C1 segment of cervical spinal cord (tissue), 14 donors: ENCODE data around the gene TRMT1.
"Not testable (repeated sequence)": the region's sequence is repeated elsewhere in the genome, so short reads cannot be mapped to it uniquely, and the experiment has no call there.

Experiments
- DNase-seq, 14 donors: peaks; one replicate each; lab custom pipeline; 2025; lab: John Stamatoyannopoulos, UW

The TRMT1 gene

DNA sequence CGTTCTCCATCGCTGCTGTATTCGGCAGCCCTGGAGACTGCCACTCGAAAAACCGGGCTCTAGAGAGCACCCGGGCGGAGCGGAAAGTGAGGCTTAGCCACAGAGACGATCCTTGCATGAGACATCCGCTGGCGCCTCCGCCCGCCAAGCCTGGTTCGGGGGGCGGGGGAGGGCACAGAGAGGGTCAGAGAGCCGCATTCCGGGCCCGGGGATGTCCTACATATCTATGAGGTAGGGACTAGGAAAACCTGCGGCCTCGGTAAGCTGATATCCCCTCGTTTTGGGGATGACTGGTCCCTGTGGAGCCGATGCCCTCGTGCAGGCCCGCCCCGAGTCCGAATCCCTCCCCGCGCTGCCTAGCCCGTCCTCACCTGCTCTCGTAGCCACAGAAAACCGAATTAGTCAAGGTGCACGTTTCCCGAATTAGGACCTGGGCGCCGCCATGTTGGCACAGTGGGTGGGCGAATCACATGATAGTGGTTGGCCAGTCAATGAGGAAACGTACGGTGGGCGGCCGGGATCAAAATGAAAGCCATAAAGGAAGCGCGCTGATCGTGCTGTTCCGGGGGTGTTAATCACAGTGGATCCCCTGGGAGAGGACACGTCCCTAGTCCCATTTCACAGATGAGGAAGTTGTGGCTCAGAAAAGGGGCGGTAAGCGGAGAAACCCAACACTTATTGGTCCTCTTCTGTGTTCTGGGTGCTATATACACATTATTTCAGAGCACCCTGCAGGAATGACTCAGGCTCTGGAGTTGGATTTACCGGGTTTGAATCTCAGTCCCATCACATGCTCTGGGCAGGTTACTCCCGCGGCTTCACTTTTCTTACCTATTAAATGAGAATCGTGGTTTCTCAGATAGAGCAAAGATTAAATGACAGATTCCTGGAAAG, at the start of gene TRMT1:
Gene TRMT1, minus strand, starts transcription at position 459 of the 894 bp plus-strand sequence. Its CDS starts 341 bp downstream, at position 118.
- peak; percentile 35 to 89 (median 84) for DNase-seq

DNA sequence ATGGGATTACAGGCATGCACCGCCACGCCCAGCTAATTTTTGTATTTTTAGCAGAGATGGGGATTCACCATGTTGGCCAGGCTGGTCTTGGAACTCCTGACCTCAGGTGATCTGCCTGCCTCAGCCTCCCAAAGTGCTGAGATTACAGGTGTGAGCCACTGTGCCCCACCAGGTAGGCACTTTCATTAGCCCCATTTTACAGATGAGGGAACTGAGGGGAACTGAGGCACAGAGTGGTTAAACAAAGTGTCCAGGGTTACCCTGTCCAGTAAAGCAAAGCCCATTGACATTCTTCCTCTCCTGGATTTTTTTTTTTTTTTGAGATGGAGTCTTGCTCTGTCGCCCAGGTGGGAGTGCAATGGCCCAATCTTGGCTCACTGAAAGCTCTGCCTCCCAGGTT, 49.6 kb upstream of the TRMT1 start:
- not testable (repeated sequence) for DNase-seq

DNA sequence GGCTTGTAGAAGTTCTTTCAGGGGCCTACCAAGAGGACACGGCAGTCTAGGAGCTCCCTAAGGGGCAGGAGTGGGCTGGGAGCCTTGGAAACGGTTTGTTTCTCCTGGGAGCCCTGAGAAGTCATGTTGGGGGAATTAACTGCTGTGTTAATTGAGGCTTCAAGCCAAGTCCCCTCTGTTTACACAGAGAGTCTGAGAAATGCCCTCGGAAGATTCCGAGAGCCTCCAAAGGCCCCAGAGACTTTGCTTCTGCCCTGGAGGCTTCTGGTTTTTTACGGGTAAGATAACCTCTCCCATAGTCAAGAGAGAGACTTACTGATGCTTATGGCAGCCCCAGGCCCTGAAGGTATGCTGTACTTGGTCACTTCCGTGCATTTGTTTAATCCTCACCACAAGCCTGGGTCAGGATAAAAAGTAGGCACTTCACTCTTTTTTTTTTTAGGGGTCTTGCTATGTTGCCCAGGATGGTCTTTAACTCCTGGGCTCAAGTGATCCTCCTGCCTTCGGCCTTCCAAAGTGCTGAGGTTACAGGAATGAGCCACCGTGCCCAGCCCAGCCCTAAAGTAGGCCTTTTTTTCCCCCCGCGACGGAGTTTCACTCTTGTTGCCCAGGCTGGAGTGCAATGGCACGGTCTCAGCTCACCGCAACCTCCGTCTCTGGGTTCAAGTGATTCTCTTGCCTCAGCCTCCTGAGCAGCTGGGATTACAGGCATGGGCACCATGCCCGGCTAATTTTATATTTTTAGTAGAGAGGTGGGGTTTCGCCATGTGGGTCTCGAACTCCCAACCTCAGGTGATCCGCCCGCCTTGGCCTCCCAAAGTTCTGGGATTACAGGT, 48.8 kb upstream of the TRMT1 start:
- DNase-seq, result no peak

DNA sequence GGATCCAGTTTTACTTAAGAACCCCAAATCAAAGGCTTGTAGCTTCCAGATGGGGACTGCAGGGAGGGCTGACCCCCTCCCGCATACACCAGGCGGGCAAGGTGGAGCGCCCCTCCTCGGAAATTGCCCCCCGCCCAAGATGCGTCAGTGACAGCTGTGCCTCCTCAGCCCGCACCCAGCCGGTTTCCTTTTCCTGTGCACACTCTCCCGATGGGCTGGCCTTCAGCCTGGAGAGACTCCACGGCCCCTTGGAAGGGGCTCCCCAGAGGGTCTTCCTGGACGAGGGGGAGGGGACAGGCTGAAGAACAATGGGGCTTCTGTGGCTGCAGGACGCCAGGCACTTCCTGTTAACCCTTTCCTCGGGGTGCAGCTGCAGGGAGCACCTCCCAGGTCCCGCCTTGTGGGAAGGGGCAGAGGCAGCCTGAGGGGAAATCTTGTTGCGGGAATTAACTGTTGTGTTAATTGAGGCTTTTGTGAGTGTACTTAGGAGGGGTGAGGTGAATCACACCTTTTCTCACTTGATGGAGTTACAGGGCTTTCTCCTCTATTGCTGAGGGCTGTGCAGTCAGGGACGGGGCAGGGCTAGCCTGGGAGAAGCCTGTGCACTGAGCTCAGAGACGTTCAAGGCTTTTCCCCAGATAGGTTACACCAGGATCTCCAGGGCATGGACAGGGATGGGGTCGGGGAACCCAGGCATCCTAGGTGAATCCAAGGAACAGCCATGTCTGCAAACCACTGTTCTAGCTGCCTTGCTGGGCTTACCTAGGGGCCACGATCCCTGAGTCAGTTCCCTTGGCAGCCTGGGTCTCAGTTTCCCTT, 48.0 kb upstream of the TRMT1 start:
- peak in 5 of 14 donors; percentile 37 to 71 (median 48) for DNase-seq

DNA sequence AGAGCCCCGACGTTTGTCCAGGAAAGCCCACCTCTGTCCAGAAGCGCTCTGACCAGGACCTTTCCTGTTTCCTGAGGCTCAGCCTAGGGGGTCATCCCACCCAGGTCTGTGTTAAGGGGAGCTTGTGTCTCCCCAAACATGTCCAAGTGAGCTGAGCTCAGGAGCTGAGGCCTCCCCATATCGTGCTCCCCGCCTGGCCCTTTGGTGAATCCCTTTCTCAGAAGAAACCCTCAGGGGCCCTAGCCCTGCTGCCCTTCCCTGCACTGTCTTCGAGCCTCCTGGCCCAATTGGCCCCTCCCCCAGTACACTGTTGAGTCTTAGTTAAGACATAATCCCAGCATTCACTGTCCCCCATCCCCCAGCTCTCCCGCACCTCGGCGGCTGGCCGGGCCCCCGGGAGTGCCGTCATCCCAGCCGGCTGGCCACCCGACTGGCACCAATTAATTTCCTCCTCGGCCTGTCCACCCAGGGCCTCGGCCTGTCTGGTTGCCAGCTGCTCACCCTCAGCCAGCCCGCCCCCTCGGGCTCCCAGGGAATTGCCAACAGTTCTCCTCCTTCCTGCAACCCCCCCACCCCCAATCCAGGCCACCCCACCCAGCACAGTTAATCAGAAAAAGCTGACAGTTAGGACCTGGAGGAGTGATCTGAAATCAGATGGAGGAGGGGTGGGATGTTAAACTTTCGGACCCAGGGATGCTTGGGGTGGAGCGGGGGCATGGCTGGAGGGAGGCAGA, 47.2 kb upstream of the TRMT1 start:
- peak in 8 of 14 donors; percentile 36 to 85 (median 62) for DNase-seq

DNA sequence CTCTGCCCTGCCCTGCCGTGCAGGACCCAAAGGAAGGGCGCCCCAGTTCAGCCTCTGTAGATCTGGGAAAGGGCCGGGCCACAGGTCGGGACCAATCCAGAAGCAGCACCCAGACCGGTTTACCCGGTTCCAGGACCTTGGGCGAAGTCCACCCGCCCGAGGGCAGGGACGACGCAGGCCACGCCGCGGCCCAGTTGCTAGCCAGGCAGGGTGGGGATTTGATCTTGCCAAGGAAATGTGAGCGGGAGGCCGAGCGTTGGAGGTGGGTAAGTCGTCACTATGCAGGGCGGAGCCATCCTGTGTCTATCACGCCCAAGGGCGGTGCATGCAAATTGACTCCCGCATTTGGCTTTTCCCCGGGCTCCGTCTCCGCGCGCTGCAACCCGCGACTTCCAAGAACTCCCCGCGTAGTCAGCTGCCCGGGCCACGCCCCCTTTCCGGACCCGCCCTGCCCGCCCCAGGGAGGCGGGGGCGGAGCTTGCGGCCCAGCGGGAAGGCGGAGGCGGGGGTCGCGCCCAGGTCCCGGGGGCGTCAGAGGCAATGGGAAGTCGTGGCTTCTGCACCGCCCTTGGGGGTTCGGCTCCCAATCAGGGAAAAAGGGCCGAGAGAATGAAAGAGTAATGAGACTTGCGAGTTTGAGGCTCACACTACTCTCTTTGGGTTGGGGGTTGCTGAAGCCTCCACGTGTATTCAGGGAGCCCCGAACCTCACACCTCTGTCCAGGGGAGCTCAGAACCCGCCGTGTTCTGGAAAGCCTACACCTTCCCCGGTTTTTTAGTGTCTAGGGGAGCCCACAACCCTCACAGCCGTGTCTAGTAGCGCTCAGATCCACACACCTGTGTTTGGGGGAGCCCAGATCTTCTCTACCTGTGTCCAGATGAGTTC, 46.4 kb upstream of the TRMT1 start:
- peak in 12 of 14 donors; percentile 32 to 96 (median 82) for DNase-seq

DNA sequence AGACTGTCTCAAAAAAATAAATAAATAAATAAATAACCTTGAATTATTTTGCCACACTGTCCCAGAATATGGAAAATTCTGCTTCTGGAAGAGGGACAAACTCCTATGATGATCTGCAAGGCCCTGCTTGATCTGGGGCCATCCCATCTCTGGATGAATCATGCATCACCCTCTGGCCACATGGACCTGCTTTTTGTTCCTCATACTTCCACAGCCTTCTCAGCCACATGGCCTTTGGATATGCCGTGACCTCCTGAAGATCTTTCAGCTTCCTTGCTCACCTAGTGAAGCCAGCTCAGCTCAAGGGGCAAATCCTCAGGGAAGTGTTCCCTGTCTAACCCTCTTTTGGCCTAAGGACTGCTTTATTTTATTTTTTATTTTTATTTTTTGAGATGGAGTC, 44.0 kb upstream of the TRMT1 start:
- DNase-seq, result no peak

DNA sequence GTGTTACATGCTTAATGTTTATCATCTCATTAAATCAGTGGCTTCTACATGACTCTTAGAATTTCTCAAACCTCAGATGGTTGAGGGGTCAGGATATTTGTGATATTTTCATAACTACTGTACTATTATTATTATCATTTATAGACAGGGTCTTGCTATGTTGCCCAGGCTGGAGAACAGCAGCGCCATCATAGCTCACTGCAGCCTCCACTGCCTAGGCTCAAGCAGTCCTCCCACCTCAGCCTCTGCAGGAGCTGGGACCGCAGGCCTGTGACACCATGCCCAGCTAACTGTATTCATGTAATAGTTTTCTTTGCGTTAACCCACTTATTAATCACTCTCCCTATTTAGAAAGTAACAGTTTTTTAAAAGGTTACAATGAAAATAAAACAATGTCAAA, 43.2 kb upstream of the TRMT1 start:
- DNase-seq, result no peak

DNA sequence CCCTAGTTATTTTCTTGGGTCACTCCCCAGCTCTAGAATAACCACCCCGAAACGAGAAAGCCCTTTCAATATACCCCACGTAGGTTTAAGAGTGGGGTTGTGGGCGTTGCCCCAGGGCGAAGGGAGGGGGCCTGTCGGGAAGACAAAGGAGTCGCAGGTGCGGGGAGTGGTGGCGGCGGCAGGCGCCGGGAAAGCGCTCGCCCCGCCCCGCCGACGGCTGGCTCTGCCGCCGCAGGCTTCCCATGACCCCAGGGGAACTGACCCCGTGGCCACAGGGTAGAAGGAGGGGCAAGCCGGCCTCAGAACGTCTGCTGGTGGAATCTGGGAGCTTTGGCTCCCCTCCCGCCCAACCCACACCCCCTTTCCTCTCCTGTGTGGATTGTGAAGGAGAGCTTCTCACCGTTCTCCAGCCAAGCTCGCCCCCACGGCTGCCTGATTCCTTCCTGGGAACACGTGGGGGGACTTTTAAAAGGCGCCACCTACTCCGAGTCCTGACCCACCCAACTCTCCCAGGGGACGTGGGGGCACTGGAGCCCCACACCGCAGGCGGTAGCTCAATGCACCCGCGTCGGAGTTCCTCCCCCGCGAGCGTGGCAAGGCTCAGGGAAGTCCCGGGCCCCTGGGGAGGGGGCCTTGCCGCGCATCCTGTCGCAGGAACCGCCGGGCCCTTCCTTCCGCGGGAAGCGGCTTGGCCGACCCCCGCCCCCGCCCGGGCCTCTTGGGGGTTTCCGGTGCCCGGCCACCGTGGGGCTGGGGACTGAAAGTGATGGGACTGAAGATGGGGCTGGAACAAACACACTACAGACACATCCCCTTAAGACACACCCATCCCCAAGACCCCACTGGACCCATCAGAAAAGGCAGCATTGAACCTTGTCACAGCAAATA, 39.2 kb upstream of the TRMT1 start:
- peak in 5 of 14 donors; percentile 27 to 61 (median 33) for DNase-seq

DNA sequence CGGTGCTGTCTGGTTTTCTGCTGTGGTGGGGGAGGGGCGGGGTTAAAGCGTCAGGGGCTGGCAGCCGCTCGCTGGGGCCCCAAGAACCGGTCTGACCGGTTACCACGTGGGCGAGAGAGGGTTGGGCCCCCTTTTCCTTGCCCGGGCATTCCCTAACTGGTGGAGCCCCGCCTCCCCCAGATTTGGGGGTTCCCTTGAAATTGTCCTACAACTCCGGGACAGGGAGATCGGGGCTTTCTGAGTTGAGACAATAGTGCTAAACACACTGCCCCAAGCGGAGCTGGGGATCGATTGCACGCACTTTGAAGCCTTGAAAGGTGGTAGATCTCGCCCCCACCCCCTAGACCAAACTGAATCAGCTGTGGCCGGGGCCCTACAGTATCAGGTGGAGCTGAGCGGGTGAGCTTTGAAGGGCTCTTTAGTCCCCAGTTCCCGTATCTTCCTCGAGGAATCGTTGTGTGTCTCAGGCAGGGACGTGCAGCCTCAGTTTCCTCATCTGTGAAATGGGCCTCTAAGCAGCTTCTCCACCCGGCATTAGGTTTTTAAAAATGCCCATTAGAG, 38.5 kb upstream of the TRMT1 start:
- DNase-seq, result peak in 4 of 14 donors; percentile 23 to 54 (median 31)

DNA sequence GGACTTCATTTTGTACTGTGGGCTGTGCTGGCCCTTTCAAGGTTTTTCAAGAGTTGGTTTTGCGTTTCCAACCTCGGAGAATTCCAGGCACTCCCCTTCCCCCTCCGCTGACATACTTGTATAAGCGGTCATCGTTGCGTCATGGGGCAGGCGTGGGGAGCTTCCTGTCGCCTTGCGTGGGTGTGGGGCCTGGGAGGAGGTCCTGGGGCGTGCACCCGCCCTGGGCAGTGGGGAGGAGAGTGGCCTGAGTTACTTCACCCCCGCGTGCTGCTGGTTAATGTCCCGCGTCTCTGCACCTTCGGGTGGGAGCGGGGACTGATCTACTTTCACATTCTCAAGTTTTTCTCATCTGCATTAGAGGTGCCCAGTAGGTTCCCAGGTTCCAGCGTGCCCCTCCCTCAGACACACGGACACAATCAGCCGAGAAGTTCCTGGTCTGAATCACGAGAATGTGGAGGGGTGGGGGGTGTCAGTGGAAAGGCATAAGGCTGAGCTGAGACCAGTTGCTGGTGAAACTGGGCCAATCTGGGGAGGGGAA, 37.8 kb upstream of the TRMT1 start:
- peak in 9 of 14 donors; percentile 4 to 69 (median 36) for DNase-seq

DNA sequence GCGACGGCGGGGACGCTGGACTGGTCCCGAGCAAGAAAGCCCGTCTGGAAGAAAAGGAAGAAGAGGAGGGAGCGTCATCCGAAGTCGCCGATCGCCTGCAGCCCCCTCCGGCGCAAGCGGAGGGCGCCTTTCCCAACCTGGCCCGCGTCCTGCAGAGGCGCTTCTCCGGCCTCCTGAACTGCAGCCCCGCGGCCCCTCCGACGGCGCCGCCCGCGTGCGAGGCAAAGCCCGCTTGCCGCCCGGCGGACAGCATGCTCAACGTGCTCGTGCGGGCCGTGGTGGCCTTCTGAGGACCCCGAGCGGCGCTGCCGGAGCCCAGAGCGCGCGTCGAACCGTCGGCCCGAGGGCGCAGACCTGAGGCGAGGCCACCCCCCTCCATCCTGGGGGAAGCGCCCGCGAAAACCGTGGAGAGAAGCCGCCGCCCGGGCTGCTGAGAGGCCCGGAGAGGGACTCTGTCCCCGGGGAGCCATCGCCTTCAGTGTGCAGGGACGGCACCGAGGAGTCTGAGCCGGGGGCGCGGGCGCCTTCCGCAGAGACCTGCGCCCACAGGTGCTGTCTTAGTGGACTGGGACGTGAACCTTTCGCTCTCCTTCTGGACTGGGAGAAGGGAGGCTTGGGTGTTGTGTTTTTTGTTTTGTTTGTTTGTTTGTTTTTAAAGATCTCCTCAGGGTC, 37.2 kb upstream of the TRMT1 start:
- peak in 1 of 14 donors; percentile 27 for DNase-seq

DNA sequence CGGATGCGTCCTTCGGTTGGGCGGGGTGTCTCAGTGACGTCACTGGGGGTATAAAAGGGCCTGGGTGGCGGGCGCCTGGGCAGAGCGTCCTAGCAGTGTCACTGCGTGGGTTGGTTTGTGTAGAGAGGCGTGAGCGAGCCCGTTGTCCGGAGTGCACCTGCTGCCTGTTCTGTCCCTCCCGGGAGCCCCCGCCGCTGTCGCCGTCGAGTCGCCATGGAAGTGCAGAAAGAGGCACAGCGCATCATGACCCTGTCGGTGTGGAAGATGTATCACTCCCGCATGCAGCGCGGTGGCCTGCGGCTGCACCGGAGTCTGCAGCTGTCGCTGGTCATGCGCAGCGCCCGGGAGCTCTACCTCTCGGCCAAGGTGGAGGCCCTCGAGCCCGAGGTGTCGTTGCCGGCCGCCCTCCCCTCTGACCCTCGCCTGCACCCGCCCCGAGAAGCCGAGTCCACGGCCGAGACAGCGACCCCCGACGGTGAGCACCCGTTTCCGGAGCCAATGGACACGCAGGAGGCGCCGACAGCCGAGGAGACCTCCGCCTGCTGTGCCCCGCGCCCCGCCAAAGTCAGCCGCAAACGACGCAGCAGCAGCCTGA, 36.5 kb upstream of the TRMT1 start:
- DNase-seq, result peak; percentile 70 to 98 (median 94)

DNA sequence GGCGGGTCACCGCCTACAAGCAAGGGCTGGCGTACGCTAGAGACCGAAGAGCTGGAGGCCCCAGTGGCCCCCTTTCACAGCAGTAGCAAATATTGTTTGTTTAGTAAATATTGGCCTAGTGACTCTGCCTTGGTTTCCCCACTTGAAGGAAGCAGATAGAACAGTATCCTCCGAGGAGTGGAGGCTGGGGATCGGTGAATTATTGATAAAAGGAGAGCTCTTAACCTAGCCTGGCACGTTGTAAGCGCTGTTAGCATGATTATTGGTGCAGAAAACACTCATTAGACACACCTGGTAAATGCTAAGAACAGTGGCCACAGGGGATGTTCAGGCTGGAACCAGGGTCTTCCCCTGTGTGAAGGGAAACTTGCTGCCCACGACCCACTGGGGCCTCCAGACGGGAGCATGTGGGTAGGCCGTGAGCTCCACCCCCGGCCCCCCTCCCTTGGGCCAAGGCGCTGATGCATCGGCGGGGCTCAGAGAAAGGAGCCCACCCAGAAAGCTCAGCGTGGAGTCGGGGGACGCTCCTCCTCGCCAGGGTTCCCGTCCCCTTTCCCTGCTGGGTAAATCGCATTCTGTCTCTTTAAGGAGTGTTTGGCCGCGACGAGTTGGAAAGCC, 35.9 kb upstream of the TRMT1 start:
- DNase-seq, result no peak

DNA sequence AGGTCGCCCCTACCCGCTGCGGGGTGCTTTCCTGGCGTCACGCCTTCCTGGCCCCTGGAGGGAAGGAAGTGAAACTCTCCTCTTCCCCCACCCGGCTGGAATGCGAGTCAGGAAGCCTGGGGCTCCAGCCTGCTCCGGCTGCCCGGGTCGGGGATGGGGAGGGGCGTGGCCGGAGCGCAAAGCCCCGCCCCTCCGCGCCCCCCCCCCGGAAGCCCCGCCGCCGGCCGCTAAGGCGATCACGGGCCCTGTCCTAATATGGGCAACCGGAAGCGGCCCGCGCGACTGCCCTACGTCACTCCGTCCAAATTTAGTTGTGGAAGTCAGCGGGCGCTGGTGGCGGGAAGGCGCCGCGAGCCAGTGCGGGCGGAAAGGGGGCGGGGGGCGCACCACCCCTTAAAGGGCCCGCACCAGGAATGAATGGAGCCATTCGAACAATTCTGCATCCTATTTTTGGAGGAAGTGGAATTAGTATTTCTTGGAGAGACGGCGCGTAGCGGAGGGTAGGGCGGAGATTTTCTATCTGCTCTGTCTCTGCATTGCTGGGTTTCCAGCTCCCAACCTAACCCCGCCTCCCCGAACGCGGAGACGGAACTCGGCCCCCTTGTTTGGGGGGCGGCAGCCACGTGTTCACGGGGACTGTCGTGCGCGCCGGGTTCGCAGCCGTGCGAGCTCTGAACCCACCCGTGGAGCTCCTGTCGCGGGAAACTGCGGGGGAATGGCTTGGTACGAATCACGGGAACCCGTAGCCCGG, 35.2 kb upstream of the TRMT1 start:
- DNase-seq, result peak; percentile 77 to 98 (median 94)
